ENCODE results near the gene RANBP2.
"Not testable (repeated sequence)": the region's sequence is repeated elsewhere in the genome, so short reads cannot be mapped to it uniquely, and the experiment has no call there.

Gene RANBP2

DNA sequence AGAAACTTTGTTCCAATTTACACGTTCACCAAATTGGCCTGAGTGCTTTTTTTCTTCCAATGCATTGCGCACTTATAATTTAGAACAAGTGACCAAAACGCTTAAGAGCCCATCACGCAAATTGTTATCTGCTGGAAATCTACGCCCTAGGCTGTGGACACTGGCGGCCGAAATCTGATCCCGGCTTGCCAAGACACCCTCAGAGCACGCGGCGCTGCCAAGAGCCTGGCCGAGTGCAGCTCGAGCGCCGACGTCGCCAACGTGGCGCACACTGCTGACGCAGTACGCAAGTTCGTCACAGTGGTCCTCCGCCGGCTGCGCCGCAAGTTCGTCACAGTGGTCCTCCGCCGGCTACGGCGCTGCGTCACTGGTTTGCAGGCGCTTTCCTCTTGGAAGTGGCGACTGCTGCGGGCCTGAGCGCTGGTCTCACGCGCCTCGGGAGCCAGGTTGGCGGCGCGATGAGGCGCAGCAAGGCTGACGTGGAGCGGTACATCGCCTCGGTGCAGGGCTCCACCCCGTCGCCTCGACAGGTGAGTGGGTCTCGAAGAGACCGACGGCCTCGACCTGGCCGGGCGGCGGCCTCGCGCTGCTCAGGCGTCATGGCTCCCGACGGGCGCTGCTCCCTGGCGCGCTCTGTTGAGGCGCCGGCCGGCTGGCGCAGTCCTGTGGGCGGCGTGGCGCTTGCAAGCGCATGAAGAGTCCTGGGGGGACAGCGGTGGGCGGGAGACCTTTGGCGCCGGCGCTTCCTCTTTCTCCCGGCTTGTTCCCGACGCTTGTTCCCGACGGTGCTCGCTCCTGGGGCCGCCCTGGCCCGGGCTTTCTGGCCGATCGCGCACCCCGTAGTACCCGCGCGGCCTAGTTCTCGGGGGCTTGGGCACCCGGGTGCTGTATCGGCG is at the start of gene RANBP2:
TSS of gene RANBP2 (plus strand) at position 334 of the 896 bp plus-strand sequence. CDS start at position 459, 125 bp downstream.
- peak; percentile 96 for DNase-seq
- Mint-ChIP-seq H3K36me3 (ENCODE audit: low read depth) (peaks cover 18% of the 10 kb centered on the region), H3K4me1 (ENCODE audit: low read depth) (peaks cover 23% of the 10 kb centered on the region), H3K4me3 (peak within 1 kb of the TSS; percentile 96), H3K9me3 (no peaks in the 10 kb centered on the region), H3K27ac (peak within 1 kb of the TSS; percentile 100), H3K27me3 (no peaks in the 10 kb centered on the region)

DNA sequence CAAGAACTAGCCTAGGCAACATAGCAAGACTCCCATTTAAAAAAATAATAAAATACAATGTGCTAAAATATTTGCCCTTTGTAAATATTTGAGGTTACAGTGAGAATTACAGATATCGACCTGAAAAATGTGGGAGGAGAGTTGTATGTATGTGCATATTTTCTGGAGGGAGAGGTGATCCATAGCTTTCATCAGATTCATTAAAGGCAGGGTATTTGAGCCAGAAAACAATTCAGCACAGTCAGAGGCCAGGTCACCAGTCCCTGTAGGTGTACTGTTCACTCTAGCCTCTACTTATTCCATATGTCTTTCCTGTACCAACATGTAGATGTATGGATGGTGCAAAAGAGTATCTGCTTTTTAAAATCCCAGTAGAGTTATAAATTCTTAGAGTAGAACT is 49.0 kb upstream of the RANBP2 start:
- H3K4me3 Mint-ChIP-seq; H3K27me3 Mint-ChIP-seq; H3K4me1 Mint-ChIP-seq (ENCODE audit: low read depth); DNase-seq; H3K9me3 Mint-ChIP-seq; H3K27ac Mint-ChIP-seq: not testable (repeated sequence)
- H3K36me3 Mint-ChIP-seq (ENCODE audit: low read depth), result peaks cover 24% of the 10 kb centered on the region

- H3K9me3 Mint-ChIP-seq; H3K4me1 Mint-ChIP-seq (ENCODE audit: low read depth); DNase-seq; H3K4me3 Mint-ChIP-seq; H3K27me3 Mint-ChIP-seq; H3K27ac Mint-ChIP-seq: not testable (repeated sequence)
- H3K36me3 Mint-ChIP-seq (ENCODE audit: low read depth), result peaks cover 36% of the 10 kb centered on the region
Observed at GRCh38 chr2:108672200-108672805, 47.0 kb upstream of the RANBP2 start.

DNA sequence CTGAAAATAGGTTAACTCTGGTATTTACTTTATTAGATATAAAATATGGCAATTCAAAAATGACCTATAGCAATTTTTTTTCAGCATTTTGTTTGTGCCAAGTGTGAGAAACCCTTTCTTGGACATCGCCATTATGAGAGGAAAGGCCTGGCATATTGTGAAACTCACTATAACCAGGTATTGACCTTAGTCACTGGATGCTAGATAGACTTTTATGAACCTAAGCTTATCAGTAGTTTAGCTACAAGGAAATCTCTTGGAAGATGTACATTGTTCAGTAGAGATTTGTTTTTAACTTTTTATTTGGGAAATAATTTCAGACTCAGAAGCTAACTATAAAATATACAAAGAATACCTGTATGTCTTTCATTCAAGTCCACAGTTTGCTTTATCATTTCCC is 42.8 kb upstream of the RANBP2 start:
- not testable (repeated sequence) for H3K27ac Mint-ChIP-seq; H3K4me3 Mint-ChIP-seq; H3K27me3 Mint-ChIP-seq; H3K9me3 Mint-ChIP-seq; DNase-seq; H3K4me1 Mint-ChIP-seq (ENCODE audit: low read depth)
- H3K36me3 Mint-ChIP-seq (ENCODE audit: low read depth), result peaks cover 57% of the 10 kb centered on the region

DNA sequence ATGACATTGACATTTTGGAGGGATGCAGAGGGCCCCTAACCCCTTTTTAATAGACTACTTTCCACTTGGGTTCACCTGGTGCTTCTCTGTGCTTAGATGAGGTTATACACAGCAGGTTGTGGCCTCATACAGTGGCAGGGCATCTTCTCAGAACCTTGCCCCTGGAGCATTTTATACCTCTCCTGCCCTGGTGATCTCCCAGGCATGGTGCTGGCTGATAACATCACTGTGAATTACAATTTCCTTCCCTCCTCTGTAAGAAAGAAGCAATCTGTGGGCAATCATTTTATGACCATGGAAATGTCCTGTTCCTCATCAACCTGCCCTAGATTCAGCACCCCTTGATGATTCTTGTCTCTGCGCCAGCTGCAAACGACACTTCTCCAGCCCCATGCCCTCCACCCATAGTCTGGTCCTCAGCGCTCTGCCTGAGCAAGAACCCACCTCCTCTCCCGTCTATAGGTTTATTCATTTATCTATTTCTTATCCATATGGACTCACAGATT is 42.0 kb upstream of the RANBP2 start:
- H3K4me3 Mint-ChIP-seq; H3K9me3 Mint-ChIP-seq; DNase-seq; H3K27me3 Mint-ChIP-seq; H3K4me1 Mint-ChIP-seq (ENCODE audit: low read depth): not testable (repeated sequence)
- Mint-ChIP-seq H3K36me3 (ENCODE audit: low read depth) (peaks cover 61% of the 10 kb centered on the region), H3K27ac (peak overlapping the region; percentile 55)

DNA sequence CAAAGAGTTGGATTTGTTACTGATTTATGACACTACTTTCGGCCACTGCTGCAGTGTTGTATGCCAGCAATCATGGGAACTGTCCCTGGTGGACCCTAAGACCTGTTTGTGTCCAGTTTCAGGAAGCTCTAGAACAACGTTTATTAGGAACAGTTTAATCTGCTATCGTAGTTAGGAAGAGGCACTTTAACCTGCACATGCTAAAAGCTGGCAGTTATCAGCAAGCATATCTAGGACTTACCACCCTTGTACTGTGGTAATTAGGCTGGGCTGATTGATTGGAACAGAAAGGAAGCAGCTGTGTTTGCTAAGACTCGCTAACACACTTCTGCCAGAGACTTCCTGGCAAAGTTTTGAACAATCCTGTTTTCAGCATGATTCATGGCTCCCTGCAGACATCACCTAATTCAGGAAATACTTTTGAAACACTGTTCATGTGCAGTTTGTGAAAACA is 41.1 kb upstream of the RANBP2 start:
- H3K27me3 Mint-ChIP-seq; H3K4me1 Mint-ChIP-seq (ENCODE audit: low read depth); H3K9me3 Mint-ChIP-seq; DNase-seq; H3K4me3 Mint-ChIP-seq: not testable (repeated sequence)
- H3K36me3 Mint-ChIP-seq (ENCODE audit: low read depth), result peaks cover 57% of the 10 kb centered on the region
- peak overlapping the region; percentile 28 for H3K27ac Mint-ChIP-seq

GRCh38 chr2:108680805-108681204 is 38.5 kb upstream of the RANBP2 start:
- not testable (repeated sequence) for H3K27me3 Mint-ChIP-seq; H3K27ac Mint-ChIP-seq; H3K9me3 Mint-ChIP-seq; H3K4me3 Mint-ChIP-seq; DNase-seq; H3K4me1 Mint-ChIP-seq (ENCODE audit: low read depth)
- H3K36me3 Mint-ChIP-seq (ENCODE audit: low read depth), result peaks cover 61% of the 10 kb centered on the region

GRCh38 chr2:108688818-108689756 is 30.2 kb upstream of the RANBP2 start:
- not testable (repeated sequence) for DNase-seq; H3K27me3 Mint-ChIP-seq; H3K27ac Mint-ChIP-seq; H3K4me1 Mint-ChIP-seq (ENCODE audit: low read depth); H3K4me3 Mint-ChIP-seq; H3K9me3 Mint-ChIP-seq
- H3K36me3 Mint-ChIP-seq (ENCODE audit: low read depth), result peaks cover 16% of the 10 kb centered on the region

DNA sequence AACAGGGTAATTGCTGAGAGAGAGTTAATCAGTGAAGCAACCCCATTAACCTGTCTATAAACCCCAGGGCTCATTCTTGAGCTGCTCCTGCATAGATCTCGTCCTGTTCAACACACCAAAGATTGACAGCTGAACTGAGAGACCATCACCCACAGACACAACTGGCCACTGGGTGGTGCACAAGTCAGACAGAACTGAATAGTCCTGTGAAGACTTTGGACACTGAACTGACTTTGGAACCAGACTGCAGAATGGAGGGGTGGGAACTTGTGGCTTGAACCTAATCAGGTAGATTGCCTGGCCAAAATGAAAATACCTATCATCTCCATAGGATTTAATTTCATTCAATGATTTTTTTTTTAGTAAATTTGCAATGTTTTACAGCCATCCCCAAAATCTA is 29.3 kb upstream of the RANBP2 start:
- not testable (repeated sequence) for H3K27ac Mint-ChIP-seq; H3K4me3 Mint-ChIP-seq; H3K4me1 Mint-ChIP-seq (ENCODE audit: low read depth); DNase-seq; H3K27me3 Mint-ChIP-seq; H3K36me3 Mint-ChIP-seq (ENCODE audit: low read depth); H3K9me3 Mint-ChIP-seq

DNA sequence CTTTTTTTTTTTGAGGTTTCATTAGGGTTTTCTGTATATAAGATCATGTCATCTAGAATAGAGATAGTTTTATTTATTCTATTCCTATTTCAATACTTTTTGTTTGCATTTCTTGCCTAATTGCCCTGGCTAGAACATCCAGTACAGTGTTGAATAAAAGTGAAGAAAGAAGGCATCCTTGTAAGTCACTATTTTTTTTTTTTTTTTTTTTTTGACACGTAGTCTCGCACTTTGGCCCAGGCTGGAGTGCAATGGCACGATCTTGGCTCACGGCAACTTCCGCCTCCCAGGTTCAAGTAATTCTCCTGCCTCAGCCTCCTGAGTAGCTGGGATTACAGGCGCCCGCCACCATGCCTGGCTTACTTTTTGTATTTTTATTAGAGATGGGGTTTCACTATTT is 27.8 kb upstream of the RANBP2 start:
- H3K36me3 Mint-ChIP-seq (ENCODE audit: low read depth), result no peaks in the 10 kb centered on the region
- no peaks in the 10 kb centered on the region for H3K27me3 Mint-ChIP-seq
- no peak for DNase-seq

DNA sequence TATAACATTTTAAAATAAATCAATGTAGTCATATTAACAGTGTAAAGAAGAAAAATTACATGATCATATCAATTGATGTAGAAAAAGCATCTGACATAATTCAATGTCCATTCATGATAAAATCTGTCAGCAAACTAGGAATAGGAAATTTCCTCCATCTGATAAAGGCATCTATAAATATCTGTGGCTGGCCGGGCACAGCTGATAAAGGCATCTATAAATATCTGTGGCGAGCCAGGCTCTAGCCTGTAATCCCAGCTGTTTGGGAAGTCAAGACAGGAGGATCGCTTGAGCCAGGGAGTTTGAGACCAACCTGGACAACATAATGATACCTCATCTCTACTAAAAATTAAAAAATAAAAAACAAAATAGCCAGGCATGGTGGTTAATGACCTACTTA is 18.1 kb upstream of the RANBP2 start:
- Mint-ChIP-seq H3K9me3 (no peaks in the 10 kb centered on the region), H3K4me3 (no peak overlapping the region)
- no peak for DNase-seq

More for the DNA sequence above, 27.8 kb upstream of the RANBP2 start:
- no peak overlapping the region for H3K4me3 Mint-ChIP-seq
- H3K27ac Mint-ChIP-seq, result no peak overlapping the region
- H3K9me3 Mint-ChIP-seq, result no peaks in the 10 kb centered on the region
- no peaks in the 10 kb centered on the region for H3K4me1 Mint-ChIP-seq (ENCODE audit: low read depth)

GRCh38 chr2:108701806-108702205 is 17.5 kb upstream of the RANBP2 start:
- Mint-ChIP-seq H3K4me3 (no peak overlapping the region), H3K9me3 (no peaks in the 10 kb centered on the region), H3K36me3 (ENCODE audit: low read depth) (no peaks in the 10 kb centered on the region), H3K4me1 (ENCODE audit: low read depth) (no peaks in the 10 kb centered on the region), H3K27ac (no peak overlapping the region), H3K27me3 (no peaks in the 10 kb centered on the region)
- no peak for DNase-seq

More for the DNA sequence above, 18.1 kb upstream of the RANBP2 start:
- no peaks in the 10 kb centered on the region for H3K4me1 Mint-ChIP-seq (ENCODE audit: low read depth)
- no peaks in the 10 kb centered on the region for H3K36me3 Mint-ChIP-seq (ENCODE audit: low read depth)
- H3K27me3 Mint-ChIP-seq, result no peaks in the 10 kb centered on the region
- no peak overlapping the region for H3K27ac Mint-ChIP-seq

DNA sequence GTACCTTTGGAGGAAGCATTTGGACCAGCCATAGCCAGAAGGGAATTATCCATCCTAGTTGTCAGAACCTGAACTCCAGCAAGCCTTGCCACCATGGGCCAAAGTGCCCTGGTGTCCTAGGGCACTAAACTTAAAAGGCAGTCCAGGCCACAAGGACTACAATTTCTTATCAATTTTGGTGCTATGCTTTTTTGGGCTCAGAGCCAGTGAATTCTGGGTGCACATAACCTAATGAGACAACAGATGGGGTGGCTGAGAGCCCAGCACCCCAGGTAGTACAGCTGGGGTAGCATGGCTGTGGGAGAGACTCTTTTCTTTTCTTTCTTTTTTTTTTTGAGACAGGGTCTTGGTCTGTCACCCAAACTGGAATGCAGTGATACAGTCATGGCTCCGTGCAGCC is 14.4 kb upstream of the RANBP2 start:
- no peak overlapping the region for H3K4me3 Mint-ChIP-seq
- no peak overlapping the region for H3K27ac Mint-ChIP-seq
- H3K27me3 Mint-ChIP-seq, result no peaks in the 10 kb centered on the region
- no peaks in the 10 kb centered on the region for H3K4me1 Mint-ChIP-seq (ENCODE audit: low read depth)
- peaks cover 11% of the 10 kb centered on the region for H3K9me3 Mint-ChIP-seq
- no peaks in the 10 kb centered on the region for H3K36me3 Mint-ChIP-seq (ENCODE audit: low read depth)
- DNase-seq, result no peak

- no peak for DNase-seq
- Mint-ChIP-seq H3K4me1 (ENCODE audit: low read depth) (no peaks in the 10 kb centered on the region), H3K36me3 (ENCODE audit: low read depth) (no peaks in the 10 kb centered on the region), H3K27ac (no peak overlapping the region), H3K27me3 (no peaks in the 10 kb centered on the region), H3K4me3 (no peak overlapping the region), H3K9me3 (peaks cover 11% of the 10 kb centered on the region)
Observed at GRCh38 chr2:108707300-108707699, 12.0 kb upstream of the RANBP2 start.

Data from activated T-cell treated with anti-CD3 and anti-CD28 coated beads, Interleukin-2, amount 50 U/mL, for 24 hours (primary cell).